ENCODE data around the gene CA4. TPM values are rescaled to one million over a fixed set of nuclear protein-coding genes. Genes with fewer than 3 reads are reported as not detected.

CA4 gene
- total and polyA plus RNA-seq, 2 donors (not counting 1 experiment from before 2014, with no cell fraction given) = not detected

- 95% methylated on average over 15 of the region's 18 CpGs for WGBS (ENCODE audit: insufficient coverage)
Measured at GRCh38 chr17:60157487-60158040, 7.8 kb downstream of the CA4 start.

More at GRCh38 chr17:60157487-60158040, 7.8 kb downstream of the CA4 start:
- POLR2A ChIA-PET = no interaction called here
- no peaks in the 10 kb centered on the region for H4K20me1 ChIP-seq (ENCODE audit: control insufficient read depth, insufficient read depth, low read length, poor library complexity, severe bottlenecking)
- DNase-seq (no peak), ATAC-seq (ENCODE audit: low read depth) (no peak)
- H3K9me3 ChIP-seq (ENCODE audit: control extremely low read depth in 1 of 3, control insufficient read depth in 2 of 3, insufficient read depth in 1 of 3, low read length in 2 of 3) = no peaks in the 10 kb centered on the region
- H3K27me3 ChIP-seq (replicated peaks in 1 of 4; ENCODE audit: control extremely low read depth in 1 of 4, control insufficient read depth in 3 of 4, insufficient read depth in 4 of 4, low read length in 3 of 4) = peaks cover 0 to 21% (median 0%) of the 10 kb centered on the region in 4 experiments
- Mint-ChIP-seq H3K27me3 (peaks cover 53% of the 10 kb centered on the region), H3K4me3 (no peak overlapping the region), H3K9me3 (ENCODE audit: insufficient read depth) (no peaks in the 10 kb centered on the region), H3K27ac (no peak overlapping the region), H3K4me1 (peaks cover 6% of the 10 kb centered on the region)
- H3K79me2 ChIP-seq (ENCODE audit: control insufficient read depth, insufficient read depth, low read length) = no peaks in the 10 kb centered on the region
- H3K4me1 ChIP-seq (ENCODE audit: control insufficient read depth in 2 of 2, insufficient read depth in 2 of 2, low read length in 2 of 2) = peaks cover 0 to 3% of the 10 kb centered on the region in 2 donors
- H3K27ac ChIP-seq (ENCODE audit: low read length in 2 of 2) = no peak overlapping the region
- no peaks in the 10 kb centered on the region for H3K36me3 ChIP-seq (replicated peaks in 1 of 2; ENCODE audit: control extremely low read depth in 1 of 2, control insufficient read depth in 1 of 2, extremely low read depth in 1 of 2, insufficient read depth in 2 of 2, low read length in 1 of 2)
- H3K4me3 ChIP-seq (ENCODE audit: control extremely low read depth in 1 of 5, extremely low read depth in 1 of 5, insufficient read depth in 1 of 5, low read depth in 2 of 5, low read length in 4 of 5) = no peak overlapping the region
- no peak overlapping the region for H2AFZ ChIP-seq (ENCODE audit: insufficient read depth, low read depth, low read length, poor library complexity, severe bottlenecking)
- TF ChIP-seq CTCF (IDR thresholded peaks at IDR 0.05) (no peak), EZH2 (IDR thresholded peaks at IDR 0.05; ENCODE audit: borderline replicate concordance, insufficient read depth, low read depth, low read length, poor library complexity, severe bottlenecking) (no peak)
- H3K4me2 ChIP-seq (replicated peaks; ENCODE audit: low read depth, low read length, poor library complexity, severe bottlenecking) = no peak overlapping the region
- H3K9ac ChIP-seq (ENCODE audit: low read length) = no peak overlapping the region
- CTCF ChIA-PET = no interaction called here
- intact Hi-C loops (cut with micrococcal nuclease) = no loop called here
